Lower leg skin (tissue), 3 donors: ENCODE measurements around the gene OR2D3.
"Not testable (repeated sequence)": the region's sequence is repeated elsewhere in the genome, so short reads cannot be mapped to it uniquely, and the experiment has no call there.

Source experiments
- CTCF ChIP-seq, 3 donors: fragments of 450-650 bp; IDR thresholded peaks; one replicate each; pipeline ENCODE4 v1.5.1; 2016; ENCODE audit warnings: antibody characterized with exemption in 3 of 3, mild to moderate bottlenecking in 3 of 3, moderate library complexity in 2 of 3
- POLR2A ChIP-seq, 2 donors: fragments of 450-650 bp; IDR thresholded peaks; one replicate each; pipeline ENCODE4 v1.6.1; 2016 to 2017; ENCODE audit warnings: antibody characterized with exemption in 2 of 2, mild to moderate bottlenecking in 1 of 2, moderate library complexity in 1 of 2

- TF ChIP-seq POLR2A, CTCF (IDR thresholded peaks at IDR 0.05): not testable (repeated sequence)
These were observed 16.0 kb upstream of the OR2D3 start for GRCh38 chr11:6904804-6905203.
